CD4-positive, alpha-beta T cell treated with Interleukin-10 for 1 hour (primary cell): ENCODE measurements around the gene ZBED3.
"Not testable (repeated sequence)": the region's sequence is repeated elsewhere in the genome, so short reads cannot be mapped to it uniquely, and the experiment has no call there.

Experiments used
- DNase-seq: peaks from one replicate; pipeline ENCODE4 v3.0.0-alpha.2; 2020

The ZBED3 gene, protein sequence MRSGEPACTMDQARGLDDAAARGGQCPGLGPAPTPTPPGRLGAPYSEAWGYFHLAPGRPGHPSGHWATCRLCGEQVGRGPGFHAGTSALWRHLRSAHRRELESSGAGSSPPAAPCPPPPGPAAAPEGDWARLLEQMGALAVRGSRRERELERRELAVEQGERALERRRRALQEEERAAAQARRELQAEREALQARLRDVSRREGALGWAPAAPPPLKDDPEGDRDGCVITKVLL

GRCh38 chr5:77086689-77087483 lies at the start of gene ZBED3:
Gene ZBED3, minus strand, starts transcription at chr5:77087285. Its CDS starts 9,407 bp downstream, at chr5:77077878.
- DNase-seq, result peak; percentile 55

DNA sequence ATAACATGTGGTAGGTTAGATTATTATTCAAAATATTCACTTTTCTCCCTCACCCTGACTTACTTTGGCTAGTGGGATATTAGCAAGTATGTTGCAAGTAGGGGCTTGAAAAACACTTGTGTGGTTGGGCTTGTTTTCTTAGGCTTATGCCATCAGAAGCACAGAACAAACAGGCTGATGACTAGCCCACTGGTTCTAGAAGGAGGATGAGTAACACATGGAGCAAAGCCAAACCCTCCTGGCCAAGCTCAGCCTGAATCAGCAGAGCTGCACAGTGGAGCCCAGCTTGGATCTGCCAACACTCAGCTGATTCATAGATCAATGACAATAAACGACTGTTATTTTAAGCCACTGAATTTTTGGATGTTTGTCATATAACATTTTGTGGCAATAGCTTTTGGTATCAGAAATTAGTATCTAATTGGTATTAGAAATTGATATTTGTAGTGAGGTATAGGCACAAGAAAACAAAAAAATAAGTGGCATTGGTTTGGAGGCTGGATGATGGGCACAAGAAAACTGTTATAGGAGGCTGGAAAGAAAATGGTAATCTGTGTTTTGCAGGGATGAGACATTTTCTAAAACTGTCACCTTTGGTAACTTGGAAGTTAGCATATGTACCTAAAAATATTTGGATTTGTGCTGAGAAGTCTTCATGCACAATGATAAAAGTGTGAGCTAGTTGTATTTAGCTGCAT lies 46.1 kb upstream of the ZBED3 start:
- DNase-seq, result no peak

DNA sequence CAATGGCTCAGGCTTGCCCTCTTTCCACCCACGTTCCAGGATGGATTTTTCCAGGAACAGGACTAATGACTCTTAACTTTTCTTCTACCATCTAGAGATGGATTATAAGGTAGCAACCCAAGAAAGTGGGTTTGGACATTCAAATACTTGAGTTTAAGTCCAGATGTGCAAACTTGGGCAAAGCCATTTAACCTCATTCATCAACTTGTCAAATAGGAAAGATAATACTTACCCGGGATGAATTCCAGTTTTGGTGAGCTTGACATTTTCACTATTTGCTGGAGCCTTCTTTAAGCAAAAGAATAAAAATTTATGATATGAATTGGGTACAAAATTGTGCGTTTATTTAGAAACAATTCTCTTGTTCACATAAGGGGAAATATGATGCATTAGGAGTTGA lies 44.3 kb upstream of the ZBED3 start:
- no peak for DNase-seq

DNA sequence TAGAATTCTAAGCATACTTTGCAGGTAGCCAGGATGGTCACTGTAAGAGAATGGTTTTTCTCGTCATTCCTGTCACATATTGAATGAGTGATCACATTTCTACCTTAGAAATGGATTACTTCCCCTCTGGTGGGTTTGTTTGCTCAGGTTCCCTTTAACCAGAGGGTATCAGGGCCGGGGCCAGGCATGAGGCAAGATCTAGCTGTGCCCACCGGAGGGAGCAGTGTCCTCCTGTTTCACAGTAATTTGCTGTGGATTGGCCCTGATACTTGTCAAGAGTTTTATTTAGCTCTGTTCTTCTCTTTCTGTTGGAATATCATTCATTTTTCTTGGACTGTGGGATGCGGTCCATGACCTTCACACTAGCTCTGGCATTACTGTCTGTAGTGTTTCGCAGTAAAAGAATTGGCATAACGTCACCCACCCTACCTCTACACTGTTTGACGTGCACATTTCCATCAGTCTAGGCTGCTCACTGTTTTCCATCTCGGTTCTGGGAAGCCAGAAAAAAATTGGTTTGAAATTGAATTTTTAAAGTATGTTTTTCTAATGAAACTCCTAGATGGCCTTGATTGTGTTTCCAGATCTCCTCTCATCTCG lies 42.4 kb upstream of the ZBED3 start:
- DNase-seq, result no peak

DNA sequence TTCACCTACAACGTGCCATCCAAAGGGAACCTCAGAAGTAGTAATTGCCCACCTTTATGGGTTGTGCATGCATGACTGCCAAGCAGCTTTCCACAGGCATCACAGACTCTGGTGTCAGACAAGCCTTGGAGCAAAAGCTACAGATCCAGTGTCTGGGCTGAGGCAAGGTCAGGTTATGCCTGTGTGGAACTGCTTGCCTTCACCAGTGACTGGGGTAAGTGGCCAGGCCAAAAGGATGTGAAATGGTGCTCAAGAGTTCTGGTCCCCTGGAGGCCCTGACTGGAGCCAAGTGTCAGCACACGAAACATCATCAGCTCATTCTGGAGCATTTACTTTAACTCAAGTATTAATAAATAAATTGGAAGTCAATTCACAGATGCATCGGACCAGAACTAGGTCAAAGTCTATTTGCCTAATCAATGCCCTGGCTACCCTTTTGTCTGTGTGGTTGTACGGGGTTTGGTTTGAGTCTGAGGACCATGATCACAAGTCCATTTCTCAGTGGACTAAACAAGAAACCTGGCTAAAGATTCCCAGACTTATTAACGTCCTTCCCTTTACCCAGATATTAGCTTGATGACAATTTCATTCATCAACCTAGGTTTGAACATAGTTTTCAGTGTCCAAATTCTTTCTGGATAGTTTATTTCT lies 41.5 kb upstream of the ZBED3 start:
- no peak for DNase-seq

- DNase-seq, result no peak
These were observed 36.0 kb upstream of the ZBED3 start for GRCh38 chr5:77123057-77123456.

DNA sequence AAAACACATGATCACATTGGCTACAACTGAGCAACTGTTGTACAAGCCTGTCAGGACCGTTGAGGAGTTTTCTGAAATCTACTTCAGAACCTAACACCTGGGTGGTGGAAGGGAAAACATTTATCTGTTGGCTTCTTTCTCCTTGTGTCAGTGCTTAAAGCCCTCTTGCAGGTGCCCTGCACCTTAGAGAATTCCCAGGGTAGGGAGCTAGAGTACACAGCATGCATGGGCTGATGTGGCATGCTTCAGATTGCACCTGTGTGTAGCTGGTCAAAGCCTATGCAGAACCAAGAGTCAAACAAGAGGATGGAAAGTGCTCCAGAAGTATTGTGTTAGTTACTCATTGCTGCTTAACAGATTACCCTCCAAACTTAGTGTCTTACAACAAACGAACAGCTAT lies 33.6 kb upstream of the ZBED3 start:
- DNase-seq, result no peak

- no peak for DNase-seq
These were observed 33.0 kb upstream of the ZBED3 start for GRCh38 chr5:77120086-77120485.

DNA sequence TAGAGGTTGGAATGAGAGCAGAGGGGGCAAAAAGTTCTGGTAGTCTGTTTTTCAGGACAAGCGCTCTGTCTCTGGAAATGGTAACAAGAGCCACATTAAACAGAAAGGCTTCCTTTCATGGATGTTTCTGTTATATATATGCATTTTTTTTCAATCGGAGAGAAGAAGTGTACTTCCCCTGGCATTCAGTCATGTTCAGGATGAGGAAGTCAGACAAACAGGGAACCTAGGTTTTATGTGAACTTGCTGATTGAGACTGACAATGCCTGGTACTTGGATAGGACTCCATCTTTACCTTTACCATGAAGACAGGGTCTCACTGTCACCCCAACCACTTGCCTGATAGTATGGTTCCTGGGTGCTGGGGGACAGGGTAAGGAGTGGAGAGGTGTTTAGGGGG lies 30.1 kb upstream of the ZBED3 start:
- DNase-seq, result no peak

GRCh38 chr5:77107035-77107434 lies 19.9 kb upstream of the ZBED3 start:
- DNase-seq, result not testable (repeated sequence)

DNA sequence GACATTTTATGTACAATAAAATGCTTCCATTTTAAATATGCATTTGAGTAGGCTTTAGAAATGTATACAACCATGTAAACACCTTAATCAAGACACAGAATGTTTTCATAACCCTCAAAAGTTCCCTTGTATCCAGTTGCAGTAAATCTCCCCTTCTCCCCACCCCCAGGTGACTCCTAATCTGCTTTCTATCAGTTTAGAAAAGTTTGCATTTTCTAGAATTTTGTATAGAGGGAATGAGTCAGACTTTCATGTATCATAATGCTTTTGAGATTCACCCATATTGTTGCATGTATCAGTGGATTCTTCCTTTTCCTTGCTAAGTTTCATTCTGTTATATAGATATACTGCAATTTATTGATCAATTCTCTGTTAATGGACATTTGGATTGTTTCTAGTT lies 17.7 kb upstream of the ZBED3 start:
- no peak for DNase-seq

DNA sequence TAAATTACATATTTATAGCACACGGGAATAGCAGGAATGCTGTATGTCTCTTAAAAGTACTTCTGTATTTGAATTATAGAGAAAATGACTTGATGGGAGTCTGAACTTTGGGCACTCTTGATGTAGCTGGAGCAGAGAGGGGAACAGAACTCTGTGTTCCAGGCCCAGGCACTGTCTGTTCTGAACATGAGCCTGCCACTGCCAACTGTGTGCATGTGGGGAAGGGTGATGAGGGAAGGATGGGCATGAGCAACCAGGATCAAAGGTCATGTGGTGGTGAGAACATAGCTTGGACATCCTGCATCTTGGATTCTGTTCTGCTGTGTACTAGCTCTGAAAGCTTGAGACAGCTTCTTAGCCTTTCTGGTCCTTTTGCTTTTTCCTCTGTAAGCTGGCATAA lies 16.4 kb upstream of the ZBED3 start:
- no peak for DNase-seq

DNA sequence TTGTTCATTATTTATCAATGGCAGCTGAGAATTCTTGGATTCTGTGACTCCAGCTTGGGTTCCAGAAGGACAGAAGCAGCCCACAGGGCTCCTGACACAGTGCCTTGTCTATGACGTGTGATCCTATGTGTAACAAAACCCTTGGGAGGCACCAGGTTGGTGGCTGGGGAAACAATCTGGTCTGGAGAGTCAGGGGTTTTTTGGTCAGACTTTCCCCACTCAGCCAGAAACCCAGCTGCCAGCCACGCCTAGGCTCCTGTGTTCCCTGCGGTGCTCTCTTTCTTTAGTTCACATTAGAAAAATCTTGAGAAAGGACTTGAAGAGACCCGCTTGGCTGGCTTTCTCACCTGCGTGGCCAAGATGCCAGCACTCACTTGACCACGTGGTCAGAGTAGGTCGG lies 15.5 kb upstream of the ZBED3 start:
- no peak for DNase-seq

GRCh38 chr5:77101298-77101697 lies 14.2 kb upstream of the ZBED3 start:
- no peak for DNase-seq

GRCh38 chr5:77095189-77095588 lies 8.1 kb upstream of the ZBED3 start:
- DNase-seq, result no peak

- DNase-seq, result no peak
These were observed 588 bp upstream of the ZBED3 start for GRCh38 chr5:77087484-77088261.

DNA sequence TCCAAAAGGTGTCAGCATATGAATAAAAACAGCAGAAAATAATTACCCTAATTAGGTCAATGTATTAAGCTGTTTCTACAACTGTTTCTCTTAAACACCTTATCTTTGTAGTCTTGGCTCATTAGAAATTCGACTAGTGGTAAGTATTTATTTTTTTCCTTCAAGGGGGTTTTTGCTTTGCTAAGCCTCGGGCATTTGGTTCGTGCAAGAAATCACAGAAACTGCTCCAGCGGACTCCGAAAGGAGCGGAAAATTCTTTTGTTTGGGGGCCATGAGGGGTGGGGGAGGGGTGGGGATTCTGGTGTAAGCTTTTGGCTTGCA lies 757 bp downstream of the ZBED3 start:
- DNase-seq, result no peak

- DNase-seq, result no peak
These were observed 4.0 kb downstream of the ZBED3 start for GRCh38 chr5:77083088-77083487.

GRCh38 chr5:77082280-77082679 lies 4.8 kb downstream of the ZBED3 start:
- no peak for DNase-seq

GRCh38 chr5:77080905-77081304 lies 6.2 kb downstream of the ZBED3 start:
- DNase-seq, result no peak

DNA sequence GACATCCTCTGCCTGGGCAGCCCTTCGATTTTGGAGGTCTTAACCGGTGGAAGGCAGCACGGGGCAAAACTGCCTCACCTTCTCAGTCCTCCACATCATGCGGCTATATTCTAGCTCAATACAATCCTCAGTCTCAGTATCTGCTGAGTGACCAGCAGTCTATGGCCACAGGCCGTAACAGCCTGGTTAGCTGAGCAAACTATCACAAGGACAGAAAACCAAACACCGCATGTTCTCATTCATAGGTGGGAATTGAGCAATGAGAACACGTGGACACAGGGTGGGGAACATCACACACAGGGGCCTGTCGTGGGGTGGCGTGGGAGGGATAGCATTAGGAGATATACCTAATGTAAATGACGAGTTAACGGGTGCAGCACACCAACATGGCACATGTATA lies 6.6 kb downstream of the ZBED3 start:
- DNase-seq, result not testable (repeated sequence)

DNA sequence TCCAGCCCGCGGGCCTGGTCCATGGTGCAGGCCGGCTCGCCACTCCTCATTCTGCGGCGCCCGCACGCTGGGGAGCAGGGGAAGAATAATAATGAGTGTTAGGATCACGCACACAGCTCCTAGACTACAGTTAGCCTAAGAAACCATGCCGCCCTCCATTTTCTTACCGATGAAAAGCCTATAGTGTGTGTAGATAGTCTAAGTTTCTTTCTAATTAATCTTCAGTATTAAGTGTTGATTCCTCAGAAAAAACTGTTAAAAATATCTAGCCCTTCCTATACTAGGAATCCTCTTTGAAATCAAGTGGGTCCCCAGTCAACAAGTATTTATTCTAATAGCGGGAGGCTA lies 9.3 kb downstream of the ZBED3 start:
- DNase-seq, result no peak
